Tibial artery (tissue), 4 donors: ENCODE measurements around the gene CNN3.

Experiments used
- DNase-seq, 2 donors: peaks; one replicate each; pipeline ENCODE4 v3.0.0-alpha.2; 2019
- H3K27ac ChIP-seq, 2 donors: fragments of 200-600 bp; sonication (generic) in 1 of 2; 1 replicate in 1 of 2; 2 replicates in 1 of 2; pipeline ENCODE4 v1.5.1; 2018 to 2019; ENCODE audit warnings: mild to moderate bottlenecking in 1 of 2
- H3K27me3 ChIP-seq, 2 donors: fragments of 200-600 bp; sonication (generic) in 1 of 2; one replicate each; pipeline versions ENCODE4 v1.5.1 to v1.6.0; 2016 to 2019
- H3K36me3 ChIP-seq, 3 donors: fragments of 200-600 bp; sonication (generic) in 2 of 3; one replicate each; pipeline ENCODE4 v1.5.1; 2016 to 2019; ENCODE audit warnings: mild to moderate bottlenecking in 2 of 3
- H3K4me1 ChIP-seq, 4 donors: fragments of 200-600 bp; sonication (generic) in 2 of 4; 1 replicate in 3 of 4; 2 replicates in 1 of 4; pipeline ENCODE4 v1.5.1; 2016 to 2019
- H3K4me3 ChIP-seq, 2 donors: fragments of 200-600 bp; sonication (generic) in 1 of 2; 1 replicate in 1 of 2; 2 replicates in 1 of 2; pipeline ENCODE4 v1.5.1; 2018 to 2019; ENCODE audit warnings: mild to moderate bottlenecking in 2 of 2
- H3K9me3 ChIP-seq, 3 donors: fragments of 200-600 bp; sonication (generic) in 1 of 3; one replicate each; pipeline ENCODE4 v1.5.1; 2016 to 2019
- CTCF ChIP-seq, 2 experiments: fragments of 200-600 bp in 1 of 2; fragments of 450-650 bp in 1 of 2; IDR thresholded peaks; one replicate each; pipeline ENCODE4 v1.5.1; 2017 to 2019; ENCODE audit warnings: antibody characterized with exemption in 2 of 2, mild to moderate bottlenecking in 1 of 2, moderate library complexity in 1 of 2
- intact Hi-C: fragments of 100-400 bp; cut with DNase I; formaldehyde crosslinking; loops from one replicate; pipeline ENCODE4 v1.15.0; 2023; ENCODE audit warnings: low total_unique reads

CNN3 gene

GRCh38 chr1:94921977-94922376, 4.9 kb downstream of the CNN3 start:
- Histone ChIP-seq H3K27me3 (no peaks in the 10 kb centered on the region), H3K4me3 (peak overlapping the region; percentile 4 to 93), H3K36me3 (peaks cover 0 to 2% (median 0%) of the 10 kb centered on the region in 3 donors), H3K27ac (peak overlapping the region in 1 of 2 donors; percentile 99), H3K4me1 (peaks cover 0 to 81% (median 39%) of the 10 kb centered on the region in 4 donors), H3K9me3 (no peaks in the 10 kb centered on the region)
- no peak for TF ChIP-seq CTCF (IDR thresholded peaks at IDR 0.05)
- intact Hi-C loops = no loop called here
- DNase-seq = no peak

- Histone ChIP-seq H3K4me3 (peak overlapping the region in 1 of 2 donors; percentile 8), H3K4me1 (peaks cover 0 to 100% (median 49%) of the 10 kb centered on the region in 4 donors), H3K9me3 (no peaks in the 10 kb centered on the region), H3K27ac (peak overlapping the region; percentile 1 to 41), H3K36me3 (no peaks in the 10 kb centered on the region), H3K27me3 (no peaks in the 10 kb centered on the region)
- peak in 1 of 2 experiments; percentile 8 for TF ChIP-seq CTCF (IDR thresholded peaks at IDR 0.05)
- no peak for DNase-seq
- intact Hi-C loops = no loop called here
Observed at GRCh38 chr1:94920061-94920460, 6.8 kb downstream of the CNN3 start.

- H3K27me3 ChIP-seq = no peaks in the 10 kb centered on the region
- peak overlapping the region in 1 of 2 donors; percentile 8 for H3K4me3 ChIP-seq
- no peaks in the 10 kb centered on the region for H3K36me3 ChIP-seq
- DNase-seq = no peak
- no peak for TF ChIP-seq CTCF (IDR thresholded peaks at IDR 0.05)
- no peaks in the 10 kb centered on the region for H3K9me3 ChIP-seq
- H3K27ac ChIP-seq = peak overlapping the region; percentile 1 to 41
- peaks cover 0 to 100% (median 49%) of the 10 kb centered on the region in 4 donors for H3K4me1 ChIP-seq
- intact Hi-C loops = no loop called here
Observed at GRCh38 chr1:94919241-94920030, 7.5 kb downstream of the CNN3 start.

GRCh38 chr1:94917251-94917650, 9.7 kb downstream of the CNN3 start:
- Histone ChIP-seq H3K27me3 (no peaks in the 10 kb centered on the region), H3K4me3 (no peak overlapping the region), H3K9me3 (no peaks in the 10 kb centered on the region), H3K36me3 (no peaks in the 10 kb centered on the region), H3K27ac (no peak overlapping the region), H3K4me1 (peaks cover 0 to 100% (median 51%) of the 10 kb centered on the region in 4 donors)
- no peak for DNase-seq
- intact Hi-C loops = no loop called here
- TF ChIP-seq CTCF (IDR thresholded peaks at IDR 0.05) = no peak

- Histone ChIP-seq H3K36me3 (no peaks in the 10 kb centered on the region), H3K9me3 (no peaks in the 10 kb centered on the region), H3K4me1 (peaks cover 0 to 99% (median 47%) of the 10 kb centered on the region in 4 donors), H3K27me3 (no peaks in the 10 kb centered on the region), H3K4me3 (no peak overlapping the region), H3K27ac (peak overlapping the region; percentile 31 to 36)
- intact Hi-C loops = no loop called here
- no peak for TF ChIP-seq CTCF (IDR thresholded peaks at IDR 0.05)
- no peak for DNase-seq
Observed at GRCh38 chr1:94912263-94913184, 14.4 kb downstream of the CNN3 start.
